AG09319 (cell line): ENCODE results near the gene CDK5RAP3.
"Not testable (repeated sequence)": the region's sequence is repeated elsewhere in the genome, so short reads cannot be mapped to it uniquely, and the experiment has no call there.

ENCODE experiments used
- DNase-seq: peaks from one replicate; pipeline ENCODE4 v3.0.0-alpha.2; 2010; ENCODE audit warnings: low read depth; ENCODE audit errors: extremely low read depth
- TF ChIP-seq, protein P1 (sequence below): IDR thresholded peaks from 2 replicates; pipeline ENCODE4 v1.5.1; 2011; ENCODE audit warnings: low read depth, mild to moderate bottlenecking, inconsistent platforms, low read length, moderate library complexity

CDK5RAP3 gene

GRCh38 chr17:47995241-47995935 lies 24.5 kb downstream of the CDK5RAP3 start:
- no peak for DNase-seq
- TF ChIP-seq, protein P1, sequence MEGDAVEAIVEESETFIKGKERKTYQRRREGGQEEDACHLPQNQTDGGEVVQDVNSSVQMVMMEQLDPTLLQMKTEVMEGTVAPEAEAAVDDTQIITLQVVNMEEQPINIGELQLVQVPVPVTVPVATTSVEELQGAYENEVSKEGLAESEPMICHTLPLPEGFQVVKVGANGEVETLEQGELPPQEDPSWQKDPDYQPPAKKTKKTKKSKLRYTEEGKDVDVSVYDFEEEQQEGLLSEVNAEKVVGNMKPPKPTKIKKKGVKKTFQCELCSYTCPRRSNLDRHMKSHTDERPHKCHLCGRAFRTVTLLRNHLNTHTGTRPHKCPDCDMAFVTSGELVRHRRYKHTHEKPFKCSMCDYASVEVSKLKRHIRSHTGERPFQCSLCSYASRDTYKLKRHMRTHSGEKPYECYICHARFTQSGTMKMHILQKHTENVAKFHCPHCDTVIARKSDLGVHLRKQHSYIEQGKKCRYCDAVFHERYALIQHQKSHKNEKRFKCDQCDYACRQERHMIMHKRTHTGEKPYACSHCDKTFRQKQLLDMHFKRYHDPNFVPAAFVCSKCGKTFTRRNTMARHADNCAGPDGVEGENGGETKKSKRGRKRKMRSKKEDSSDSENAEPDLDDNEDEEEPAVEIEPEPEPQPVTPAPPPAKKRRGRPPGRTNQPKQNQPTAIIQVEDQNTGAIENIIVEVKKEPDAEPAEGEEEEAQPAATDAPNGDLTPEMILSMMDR, result no peak

- TF ChIP-seq, protein P1, result no peak
- no peak for DNase-seq
Measured at GRCh38 chr17:47996201-47996600, 25.3 kb downstream of the CDK5RAP3 start.

GRCh38 chr17:47997586-47997985 lies 26.7 kb downstream of the CDK5RAP3 start:
- no peak for DNase-seq

DNA sequence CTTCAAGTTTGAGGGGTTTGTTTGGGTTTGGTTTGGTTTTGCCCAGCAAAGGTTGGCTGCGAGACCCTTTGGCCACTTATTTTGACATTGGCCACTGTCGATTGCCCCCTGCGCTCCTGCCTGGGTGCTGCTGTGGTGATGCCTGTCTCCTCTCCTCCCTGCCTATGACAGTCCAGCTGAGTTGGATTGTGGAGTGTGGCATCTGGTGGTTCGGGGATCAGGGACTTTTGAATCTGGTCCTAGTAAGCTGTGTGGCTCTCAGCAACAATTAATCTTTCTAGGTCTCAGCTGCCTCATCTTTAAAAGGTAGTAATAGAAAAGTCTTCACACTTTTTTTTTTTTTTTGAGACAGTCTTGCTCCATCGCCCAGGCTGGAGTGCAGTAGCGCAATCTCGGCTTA lies 27.1 kb downstream of the CDK5RAP3 start:
- TF ChIP-seq, protein P1, result no peak
- DNase-seq, result no peak

More at GRCh38 chr17:47997586-47997985, 26.7 kb downstream of the CDK5RAP3 start:
- TF ChIP-seq, protein P1, result no peak

DNA sequence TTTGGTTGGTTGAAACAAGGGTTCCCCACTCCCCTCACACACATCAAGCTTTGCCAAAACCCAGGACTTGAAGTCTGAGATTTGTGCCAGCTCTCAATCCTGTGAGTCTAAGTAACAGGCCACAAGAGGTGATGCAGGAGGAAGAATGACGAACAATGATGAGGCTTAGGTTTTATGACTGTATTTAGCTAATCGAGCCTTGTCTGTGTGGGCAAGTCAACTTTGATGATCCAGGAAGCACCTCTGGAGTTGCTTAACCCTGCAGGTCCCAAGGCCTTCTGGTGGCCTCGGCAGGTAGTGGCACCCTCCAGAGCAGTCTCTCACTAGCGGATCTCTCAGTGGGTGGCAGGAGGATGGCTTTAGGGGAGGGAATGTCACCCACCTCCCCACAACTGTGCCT lies 28.7 kb downstream of the CDK5RAP3 start:
- no peak for DNase-seq
- TF ChIP-seq, protein P1, result no peak

DNA sequence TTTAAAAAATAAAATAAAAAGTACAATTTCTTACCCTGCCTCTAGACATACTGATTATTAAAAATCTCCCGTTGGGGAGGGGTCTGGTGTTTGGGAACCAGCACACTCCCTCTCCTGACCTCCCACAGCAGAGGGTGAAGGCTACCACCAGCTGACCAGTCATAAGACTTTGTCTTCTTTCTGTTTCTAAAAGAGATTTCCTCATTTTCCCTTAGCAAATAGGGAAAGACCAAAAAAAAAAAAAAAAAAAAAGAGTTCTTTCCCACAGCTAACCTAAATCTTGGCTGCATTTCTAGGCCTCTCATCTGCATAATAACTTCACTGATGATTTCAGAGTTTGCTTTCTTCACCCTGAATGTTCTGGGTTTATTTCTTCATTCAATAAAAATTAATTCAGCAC lies 30.3 kb downstream of the CDK5RAP3 start:
- TF ChIP-seq, protein P1, result no peak
- DNase-seq, result no peak

DNA sequence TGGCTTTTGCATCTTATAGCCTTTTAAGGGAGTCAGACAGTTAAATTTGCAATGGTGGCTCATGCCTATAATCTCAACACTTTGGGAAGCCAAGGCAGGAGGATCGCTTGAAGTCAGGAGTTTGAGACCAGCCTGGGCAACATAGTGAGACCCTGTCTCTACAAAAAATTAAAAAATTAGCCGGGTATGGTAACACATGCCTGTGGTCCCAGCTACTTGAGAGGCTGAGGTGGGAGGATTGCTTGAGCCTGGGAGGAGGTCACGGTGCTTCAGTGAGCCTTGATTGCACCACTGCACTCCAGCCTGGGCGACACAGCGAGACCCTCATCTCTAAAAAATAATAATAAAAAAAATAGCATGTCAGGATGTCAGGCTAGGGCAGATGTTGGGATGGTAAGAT lies 30.7 kb downstream of the CDK5RAP3 start:
- DNase-seq, result not testable (repeated sequence)
